GM21423 (cell line): ENCODE results near the gene COQ8A.

ENCODE experiments used
- ATAC-seq: cut with Tn5 transposase; IDR thresholded peaks from one replicate; pipeline ENCODE4 v1.9.1; 2021; ENCODE audit warnings: mild to moderate bottlenecking, moderate library complexity; ENCODE audit not compliant: unreplicated experiment

Gene COQ8A

GRCh38 chr1:226940029-226940805 lies at the start of gene COQ8A:
Gene COQ8A (plus strand): TSS chr1:226940294. CDS start chr1:226961386, 21,092 bp downstream.
- peak; percentile 93 for ATAC-seq

- ATAC-seq: no peak
Measured at GRCh38 chr1:226890331-226891108, 49.6 kb upstream of the COQ8A start.

GRCh38 chr1:226891346-226891745 lies 48.7 kb upstream of the COQ8A start:
- ATAC-seq: no peak

GRCh38 chr1:226891846-226892523 lies 48.1 kb upstream of the COQ8A start:
- no peak for ATAC-seq

- no peak for ATAC-seq
Measured at GRCh38 chr1:226892524-226892875, 47.6 kb upstream of the COQ8A start.

- ATAC-seq: no peak
Measured at GRCh38 chr1:226893936-226894335, 46.2 kb upstream of the COQ8A start.

- no peak for ATAC-seq
Measured at GRCh38 chr1:226894826-226895225, 45.3 kb upstream of the COQ8A start.

GRCh38 chr1:226895644-226896043 lies 44.5 kb upstream of the COQ8A start:
- ATAC-seq: no peak

- ATAC-seq: no peak
Measured at GRCh38 chr1:226898246-226898645, 41.8 kb upstream of the COQ8A start.

GRCh38 chr1:226901421-226901820 lies 38.7 kb upstream of the COQ8A start:
- ATAC-seq: no peak

GRCh38 chr1:226902601-226903000 lies 37.5 kb upstream of the COQ8A start:
- ATAC-seq: no peak

- no peak for ATAC-seq
Measured at GRCh38 chr1:226903819-226904716, 36.0 kb upstream of the COQ8A start.

- ATAC-seq: no peak
Measured at GRCh38 chr1:226904772-226905171, 35.3 kb upstream of the COQ8A start.

- no peak for ATAC-seq
Measured at GRCh38 chr1:226908419-226908818, 31.7 kb upstream of the COQ8A start.

- no peak for ATAC-seq
Measured at GRCh38 chr1:226908913-226909312, 31.2 kb upstream of the COQ8A start.

GRCh38 chr1:226912587-226913176 lies 27.4 kb upstream of the COQ8A start:
- peak; percentile 62 for ATAC-seq

- peak; percentile 7 for ATAC-seq
Measured at GRCh38 chr1:226915672-226915995, 24.5 kb upstream of the COQ8A start.

GRCh38 chr1:226916497-226916896 lies 23.6 kb upstream of the COQ8A start:
- ATAC-seq: no peak

- no peak for ATAC-seq
Measured at GRCh38 chr1:226919587-226919986, 20.5 kb upstream of the COQ8A start.

- no peak for ATAC-seq
Measured at GRCh38 chr1:226919995-226920394, 20.1 kb upstream of the COQ8A start.
